GM23338 (cell line): ENCODE measurements around the gene CFDP1. TPM values are rescaled to one million over a fixed set of nuclear protein-coding genes. Genes with fewer than 3 reads are reported as not detected.

ENCODE experiments used
- ATAC-seq: fragments of 200-7000 bp; cut with Tn5 transposase; 3 replicates; pipeline ENCODE4 v1.9.1; 2020
- DNase-seq: peaks from one replicate; pipeline ENCODE4 v3.0.0-alpha.2; 2015; ENCODE audit warnings: low spot score
- H2AFZ ChIP-seq: fragments of 200-600 bp; sonication (generic); 2 replicates; pipeline ENCODE4 v1.8.0; 2016; ENCODE audit warnings: antibody characterized with exemption, mild to moderate bottlenecking, moderate library complexity
- H3F3A ChIP-seq: fragments of 200-600 bp; sonication (generic); replicated peaks from 2 replicates; pipeline ENCODE4 v1.8.0; 2017; ENCODE audit warnings: antibody characterized with exemption, mixed run types, low read depth
- H3K27ac ChIP-seq: fragments of 200-600 bp; sonication (generic); 2 replicates; pipeline ENCODE4 v1.6.1; 2016; ENCODE audit warnings: low read depth
- H3K27me3 ChIP-seq: fragments of 200-600 bp; sonication (generic); 2 replicates; pipeline ENCODE4 v1.8.0; 2016; ENCODE audit warnings: mild to moderate bottlenecking, mixed run types, moderate library complexity; ENCODE audit not compliant: insufficient read depth
- H3K36me3 ChIP-seq: fragments of 200-600 bp; sonication (generic); 2 replicates; pipeline ENCODE4 v1.8.0; 2016; ENCODE audit warnings: mild to moderate bottlenecking; ENCODE audit not compliant: insufficient read depth
- H3K4me1 ChIP-seq: fragments of 200-600 bp; sonication (generic); 2 replicates; pipeline ENCODE4 v1.8.0; 2016; ENCODE audit warnings: mild to moderate bottlenecking, moderate library complexity; ENCODE audit not compliant: insufficient read depth
- H3K4me2 ChIP-seq: fragments of 200-600 bp; sonication (generic); 2 replicates; pipeline ENCODE4 v1.7.1; 2017; ENCODE audit warnings: mixed run types
- H3K4me3 ChIP-seq: fragments of 200-600 bp; sonication (generic); 2 replicates; pipeline ENCODE4 v1.6.1; 2016; ENCODE audit warnings: mixed run types
- H3K79me2 ChIP-seq: fragments of 200-600 bp; sonication (generic); replicated peaks from 2 replicates; pipeline ENCODE4 v1.8.0; 2017; ENCODE audit warnings: mild to moderate bottlenecking; ENCODE audit not compliant: insufficient read depth
- H3K9me2 ChIP-seq: fragments of 200-600 bp; sonication (generic); 2 replicates; pipeline ENCODE4 v1.8.0; 2017; ENCODE audit not compliant: insufficient read depth
- H4K20me1 ChIP-seq: fragments of 200-600 bp; sonication (generic); replicated peaks from 2 replicates; pipeline ENCODE4 v1.8.0; 2017; ENCODE audit warnings: mild to moderate bottlenecking; ENCODE audit not compliant: insufficient read depth
- H3K27ac Mint-ChIP-seq: 2 replicates; pipeline ENCODE4 v1.8.0; 2020; ENCODE audit warnings: inconsistent platforms, mild to moderate bottlenecking, moderate library complexity, mixed read lengths
- H3K27me3 Mint-ChIP-seq: 3 replicates; pipeline ENCODE4 v1.8.0; 2022; ENCODE audit warnings: low read depth, mild to moderate bottlenecking, moderate library complexity, mixed read lengths, inconsistent platforms; ENCODE audit not compliant: insufficient read depth, poor library complexity
- H3K36me3 Mint-ChIP-seq: 3 replicates; pipeline ENCODE4 v1.8.0; 2021; ENCODE audit warnings: low read depth, mild to moderate bottlenecking, inconsistent platforms, moderate library complexity, mixed read lengths
- H3K4me1 Mint-ChIP-seq: 3 replicates; pipeline ENCODE4 v1.8.0; 2020; ENCODE audit warnings: mild to moderate bottlenecking, inconsistent platforms, mixed read lengths
- H3K4me3 Mint-ChIP-seq: 3 replicates; pipeline ENCODE4 v1.8.0; 2021; ENCODE audit warnings: moderate library complexity, mild to moderate bottlenecking, inconsistent platforms, mixed read lengths
- H3K9me3 Mint-ChIP-seq: 3 replicates; pipeline ENCODE4 v1.8.0; 2020; ENCODE audit warnings: moderate library complexity, mild to moderate bottlenecking, inconsistent platforms, mixed read lengths
- CREB1 ChIP-seq: fragments of 250-450 bp; sonication (Bioruptor Pico); IDR thresholded peaks from 2 replicates; pipeline ENCODE4 v1.5.0; 2020; ENCODE audit warnings: low read depth, mild to moderate bottlenecking, moderate library complexity
- CTCF ChIP-seq, 2 experiments: fragments of 200-600 bp in 1 of 2; sonication (generic) in 1 of 2; conservative IDR thresholded peaks; 2 replicates each; pipeline versions ENCODE4 v1.5.1 to v1.6.1; 2016 to 2017; ENCODE audit warnings: antibody characterized with exemption in 2 of 2, low read depth in 2 of 2, mild to moderate bottlenecking in 2 of 2, moderate library complexity in 1 of 2
- ETS1 ChIP-seq: IDR thresholded peaks from 2 replicates; pipeline ENCODE4 v1.6.1; 2016; ENCODE audit warnings: antibody characterized with exemption
- EZH2 ChIP-seq: fragments of 200-600 bp; sonication (generic); IDR thresholded peaks from one replicate; pipeline ENCODE4 v1.8.0; 2017; ENCODE audit warnings: antibody characterized with exemption, mild to moderate bottlenecking, low read depth; ENCODE audit not compliant: unreplicated experiment
- EZH2phosphoT487 ChIP-seq: fragments of 200-600 bp; sonication (generic); IDR thresholded peaks from one replicate; pipeline ENCODE4 v1.8.1; 2018; ENCODE audit warnings: antibody characterized with exemption; ENCODE audit not compliant: unreplicated experiment
- JUNB ChIP-seq: IDR thresholded peaks from one replicate; pipeline ENCODE4 v1.6.1; 2016; ENCODE audit warnings: antibody characterized with exemption; ENCODE audit not compliant: unreplicated experiment
- NANOG ChIP-seq: IDR thresholded peaks from 2 replicates; pipeline ENCODE4 v1.6.1; 2016; ENCODE audit warnings: antibody characterized with exemption, borderline replicate concordance
- POLR2AphosphoS5 ChIP-seq: IDR thresholded peaks from 2 replicates; pipeline ENCODE4 v1.6.1; 2016; ENCODE audit warnings: antibody characterized with exemption, low read depth
- REST ChIP-seq: IDR thresholded peaks from one replicate; pipeline ENCODE4 v1.6.1; 2018; ENCODE audit warnings: antibody characterized with exemption; ENCODE audit not compliant: unreplicated experiment
- STAT1 ChIP-seq: IDR thresholded peaks from one replicate; pipeline ENCODE4 v1.6.1; 2016; ENCODE audit warnings: antibody characterized with exemption; ENCODE audit not compliant: unreplicated experiment
- ZNF114 ChIP-seq: fragments of 250-450 bp; sonication (Bioruptor Pico); IDR thresholded peaks from 2 replicates; pipeline ENCODE4 v1.5.0; 2020; ENCODE audit warnings: mild to moderate bottlenecking, moderate library complexity
- ZNF331 ChIP-seq: fragments of 250-450 bp; sonication (Bioruptor Pico); IDR thresholded peaks from 2 replicates; pipeline ENCODE4 v1.5.0; 2020; ENCODE audit warnings: low read depth, mild to moderate bottlenecking, moderate library complexity
- ZNF462 ChIP-seq: fragments of 250-450 bp; sonication (Bioruptor Pico); IDR thresholded peaks from 2 replicates; pipeline ENCODE4 v1.5.0; 2020; ENCODE audit warnings: mild to moderate bottlenecking, moderate library complexity
- polyA plus RNA-seq: library from polyadenylated mRNA; unstranded; fragments of >200 nt; fragmentation: Nextera tagmentation; extraction: Ambion mirVana; gene quantifications from 2 replicates; pipeline ENCODE4 v1.2.1, GENCODE V29; 2016
- total RNA-seq: library from RNA; depleted of rRNA; stranded (reverse); fragments of >200 nt; shearing (Covaris generic); gene quantifications from 2 replicates; pipeline ENCODE4 v1.2.3, GENCODE V29; 2014

The CFDP1 gene
- total and polyA plus RNA-seq, 2 experiments from 2014 or later = 89.9 to 224 TPM

- no peaks in the 10 kb centered on the region for H3K9me2 ChIP-seq
- no peak for DNase-seq
- no peak overlapping the region for H2AFZ ChIP-seq
- Mint-ChIP-seq H3K27me3 (no peaks in the 10 kb centered on the region), H3K4me3 (no peak overlapping the region), H3K4me1 (no peaks in the 10 kb centered on the region), H3K36me3 (peaks cover 7% of the 10 kb centered on the region), H3K9me3 (no peaks in the 10 kb centered on the region), H3K27ac (no peak overlapping the region)
- no peak for ATAC-seq
- no peaks in the 10 kb centered on the region for H3K27me3 ChIP-seq
- no peaks in the 10 kb centered on the region for H3F3A ChIP-seq
- no peak overlapping the region for H3K4me3 ChIP-seq
- peaks cover 4% of the 10 kb centered on the region; the same call in 1 of the 2 replicates for H3K36me3 ChIP-seq
- 0 out of 2 replicates have a peak, but pooled peaks cover 3% of the 10 kb centered on the region for H4K20me1 ChIP-seq
- H3K4me2 ChIP-seq = no peak overlapping the region
- no peak overlapping the region for H3K27ac ChIP-seq
- no peaks in the 10 kb centered on the region for H3K4me1 ChIP-seq
- TF ChIP-seq NANOG (no peak), ZNF331 (CRISPR knock-in tag) (no peak), ZNF114 (CRISPR knock-in tag) (no peak), REST (no peak), EZH2phosphoT487 (no peak), JUNB (no peak), POLR2AphosphoS5 (no peak), STAT1 (no peak), CTCF (conservative IDR thresholded peaks at IDR 0.05; ENCODE audit: low read depth in 2 of 2) (no peak), ETS1 (no peak), CREB1 (CRISPR knock-in tag) (no peak), ZNF462 (CRISPR knock-in tag) (no peak), EZH2 (no peak)
- no peaks in the 10 kb centered on the region; the same call in 1 of the 2 replicates for H3K79me2 ChIP-seq
Measured at GRCh38 chr16:75371171-75371570, 62.1 kb downstream of the CFDP1 start.
